H9 (cell line): ENCODE results near the gene MICU1. TPM values are rescaled to one million over a fixed set of nuclear protein-coding genes. Genes with fewer than 3 reads are reported as not detected.

ENCODE experiments used
- DNase-seq: peaks from one replicate; pipeline ENCODE4 v3.0.0-alpha.2; 2017
- H2AFZ ChIP-seq: one replicate; pipeline ENCODE4 v1.6.1; 2013; ENCODE audit warnings: mild to moderate bottlenecking, low read length, control low read depth, moderate library complexity
- H2AK5ac ChIP-seq: 2 replicates; pipeline ENCODE4 v1.6.1; 2013; ENCODE audit warnings: low read length, control low read depth, mixed read lengths; ENCODE audit not compliant: insufficient read length
- H2BK120ac ChIP-seq: one replicate; pipeline ENCODE4 v1.6.1; 2013; ENCODE audit warnings: low read depth, mild to moderate bottlenecking, low read length, control low read depth, inconsistent platforms; ENCODE audit not compliant: poor library complexity, severe bottlenecking
- H2BK12ac ChIP-seq: 2 replicates; pipeline ENCODE4 v1.6.1; 2013; ENCODE audit warnings: low read length, control low read depth, mixed read lengths, low read depth; ENCODE audit not compliant: insufficient read length
- H2BK15ac ChIP-seq: 2 replicates; pipeline ENCODE4 v1.6.1; 2013; ENCODE audit warnings: low read depth, low read length, control low read depth
- H2BK20ac ChIP-seq: one replicate; pipeline ENCODE4 v1.6.1; 2013; ENCODE audit warnings: low read depth, mild to moderate bottlenecking, low read length, control low read depth, inconsistent platforms; ENCODE audit not compliant: poor library complexity, severe bottlenecking
- H2BK5ac ChIP-seq: 2 replicates; pipeline ENCODE4 v1.6.1; 2013; ENCODE audit warnings: low read length, control low read depth, mixed read lengths; ENCODE audit not compliant: insufficient read length
- H3K14ac ChIP-seq: 2 replicates; pipeline ENCODE4 v1.6.1; 2013; ENCODE audit warnings: low read length, control low read depth; ENCODE audit not compliant: insufficient read depth
- H3K18ac ChIP-seq: 2 replicates; pipeline ENCODE4 v1.6.1; 2013; ENCODE audit warnings: low read depth, mild to moderate bottlenecking, mixed read lengths, low read length, control low read depth; ENCODE audit not compliant: insufficient read length
- H3K23ac ChIP-seq: 2 replicates; pipeline ENCODE4 v1.6.1; 2013; ENCODE audit warnings: low read length, control low read depth, mixed read lengths, low read depth; ENCODE audit not compliant: insufficient read length
- H3K23me2 ChIP-seq: 2 replicates; pipeline ENCODE4 v1.6.1; 2013; ENCODE audit warnings: low read depth, mild to moderate bottlenecking, mixed read lengths, low read length, control low read depth; ENCODE audit not compliant: insufficient read length, poor library complexity, severe bottlenecking
- H3K27ac ChIP-seq: 2 replicates; pipeline ENCODE4 v1.5.1; 2013; ENCODE audit warnings: low read length, control low read depth, mixed read lengths, low read depth; ENCODE audit not compliant: insufficient read length
- H3K27me3 ChIP-seq: 2 replicates; pipeline ENCODE4 v1.6.1; 2013; ENCODE audit warnings: low read length, control low read depth, inconsistent platforms; ENCODE audit not compliant: insufficient read depth
- H3K4ac ChIP-seq: 2 replicates; pipeline ENCODE4 v1.6.1; 2013; ENCODE audit warnings: low read depth, mild to moderate bottlenecking, control low read depth, inconsistent platforms, low read length, moderate library complexity
- H3K4me1 ChIP-seq: 2 replicates; pipeline ENCODE4 v1.6.1; 2013; ENCODE audit warnings: low read length, control low read depth, inconsistent platforms; ENCODE audit not compliant: insufficient read depth
- H3K4me2 ChIP-seq: 2 replicates; pipeline ENCODE4 v1.6.1; 2013; ENCODE audit warnings: low read length, control low read depth, mixed read lengths; ENCODE audit not compliant: insufficient read length, insufficient read depth
- H3K56ac ChIP-seq: 2 replicates; pipeline ENCODE4 v1.6.1; 2013; ENCODE audit warnings: low read depth, mild to moderate bottlenecking, mixed read lengths, low read length, control low read depth; ENCODE audit not compliant: insufficient read length
- H3K79me1 ChIP-seq: 2 replicates; pipeline ENCODE4 v1.6.1; 2013; ENCODE audit warnings: low read depth, mild to moderate bottlenecking, moderate library complexity, low read length, control low read depth, inconsistent platforms; ENCODE audit not compliant: insufficient read depth, poor library complexity, severe bottlenecking
- H3K79me2 ChIP-seq: 2 replicates; pipeline ENCODE4 v1.6.1; 2013; ENCODE audit warnings: low read length, control low read depth, inconsistent platforms; ENCODE audit not compliant: insufficient read depth
- H3K9ac ChIP-seq: 2 replicates; pipeline ENCODE4 v1.6.1; 2013; ENCODE audit warnings: low read length, control low read depth, mixed read lengths; ENCODE audit not compliant: insufficient read length; ENCODE audit errors: extremely low read depth
- H3K9me3 ChIP-seq: one replicate; pipeline ENCODE4 v1.6.1; 2013; ENCODE audit warnings: low read depth, low read length, inconsistent platforms; ENCODE audit not compliant: control insufficient read depth
- H3T11ph ChIP-seq: one replicate; pipeline ENCODE4 v1.6.1; 2013; ENCODE audit warnings: mild to moderate bottlenecking, low read length, control low read depth, inconsistent platforms
- H4K20me1 ChIP-seq: one replicate; pipeline ENCODE4 v1.6.1; 2013; ENCODE audit not compliant: control insufficient read depth, insufficient read length, insufficient read depth
- H4K5ac ChIP-seq: 2 replicates; pipeline ENCODE4 v1.6.1; 2013; ENCODE audit warnings: low read depth, mild to moderate bottlenecking, mixed read lengths, low read length, control low read depth; ENCODE audit not compliant: insufficient read length
- H4K8ac ChIP-seq: replicated peaks from 2 replicates; pipeline ENCODE4 v1.6.1; 2013; ENCODE audit warnings: low read length, control low read depth, mixed read lengths, low read depth; ENCODE audit not compliant: insufficient read length
- H4K91ac ChIP-seq: 2 replicates; pipeline ENCODE4 v1.6.1; 2013; ENCODE audit warnings: low read depth, mild to moderate bottlenecking, moderate library complexity, mixed read lengths, low read length, control low read depth; ENCODE audit not compliant: insufficient read length
- H3K27ac Mint-ChIP-seq, 3 experiments: 2 replicates in 2 of 3; 3 replicates in 1 of 3; pipeline ENCODE4 v1.8.0; 2020 to 2021; ENCODE audit warnings: mixed read lengths in 3 of 3, mild to moderate bottlenecking in 1 of 3, moderate library complexity in 1 of 3
- H3K27me3 Mint-ChIP-seq: 2 replicates; pipeline ENCODE4 v1.8.0; 2021; ENCODE audit warnings: low read depth, mild to moderate bottlenecking, moderate library complexity, mixed read lengths
- H3K36me3 Mint-ChIP-seq, 3 experiments: 2 replicates in 2 of 3; 3 replicates in 1 of 3; pipeline ENCODE4 v1.8.0; 2020 to 2021; ENCODE audit warnings: low read depth in 3 of 3, mixed read lengths in 3 of 3; ENCODE audit not compliant: insufficient read depth in 1 of 3
- H3K4me1 Mint-ChIP-seq, 2 experiments: 2 replicates each; pipeline ENCODE4 v1.8.0; 2020; ENCODE audit warnings: mixed read lengths in 2 of 2
- H3K4me3 Mint-ChIP-seq, 2 experiments: 2 replicates in 1 of 2; 3 replicates in 1 of 2; pipeline ENCODE4 v1.8.0; 2020 to 2021; ENCODE audit warnings: mild to moderate bottlenecking in 2 of 2, mixed read lengths in 2 of 2, moderate library complexity in 1 of 2
- H3K9me3 Mint-ChIP-seq, 2 experiments: 2 replicates in 1 of 2; 3 replicates in 1 of 2; pipeline ENCODE4 v1.8.0; 2020; ENCODE audit warnings: mild to moderate bottlenecking in 2 of 2, mixed read lengths in 2 of 2, moderate library complexity in 1 of 2
- WGBS: extraction: QIAGEN DNeasy Blood & Tissue Kit; methylation state at CpG from one replicate; pipeline ENCODE4 v1.1.7; 2013; ENCODE audit warnings: missing lambda C conversion rate, low lambda C conversion rate, mixed read lengths; ENCODE audit not compliant: insufficient read length; ENCODE audit errors: extremely low coverage; 5-methylcytosine and 5-hydroxymethylcytosine counted together
- total RNA-seq: library from RNA; stranded (reverse); gene quantifications from 2 replicates; pipeline ENCODE4 v1.2.1, GENCODE V29; 2021
- TF ChIP-seq, protein P1 (sequence below): fragments of 200-600 bp; sonication (generic); conservative IDR thresholded peaks from 3 replicates; pipeline ENCODE4 v1.8.0; 2021; ENCODE audit warnings: antibody characterized with exemption, mild to moderate bottlenecking

MICU1 gene
- total RNA-seq, 1 experiment from 2014 or later = 33.2 TPM

DNA sequence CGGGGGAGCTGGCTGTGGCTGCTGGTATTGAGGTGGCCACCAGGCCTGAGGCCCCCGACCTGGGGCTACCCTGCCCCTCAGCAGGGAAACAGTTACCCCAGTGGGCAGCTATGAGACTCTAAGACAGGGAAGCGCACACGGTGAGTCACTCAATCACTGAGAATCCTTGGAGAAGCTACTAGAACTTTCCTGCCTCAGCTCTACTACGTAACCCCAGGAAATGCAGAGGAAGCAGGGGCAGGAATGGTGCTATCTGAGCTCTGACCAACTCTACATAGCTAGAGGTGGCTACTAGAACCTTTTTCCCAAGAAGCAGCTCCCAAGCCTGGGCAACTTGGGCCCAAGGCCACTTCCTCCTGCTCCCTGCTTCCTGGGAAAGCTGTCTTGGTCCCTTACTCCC lies 283.0 kb downstream of the MICU1 start:
- Mint-ChIP-seq H3K36me3 (peaks cover 7 to 40% (median 13%) of the 10 kb centered on the region in 3 experiments), H3K27me3 (no peaks in the 10 kb centered on the region), H3K4me1 (no peaks in the 10 kb centered on the region), H3K4me3 (no peak overlapping the region), H3K9me3 (no peaks in the 10 kb centered on the region), H3K27ac (peak overlapping the region in 1 of 3 experiments; percentile 93; a peak in 2 of 7 replicates)
- Histone ChIP-seq H3T11ph (no peak overlapping the region), H3K4me1 (no peaks in the 10 kb centered on the region), H4K8ac (no peak overlapping the region), H2AK5ac (no peak overlapping the region), H4K20me1 (no peaks in the 10 kb centered on the region), H2BK12ac (no peak overlapping the region), H3K79me2 (no peaks in the 10 kb centered on the region), H3K79me1 (no peaks in the 10 kb centered on the region), H4K91ac (no peak overlapping the region), H3K14ac (no peak overlapping the region), H3K4ac (no peak overlapping the region), H2BK5ac (no peak overlapping the region), H3K4me2 (no peak overlapping the region), H2BK20ac (no peak overlapping the region), H2BK15ac (no peak overlapping the region), H3K27me3 (no peaks in the 10 kb centered on the region), H3K23me2 (no peaks in the 10 kb centered on the region), H3K9me3 (no peaks in the 10 kb centered on the region), H3K27ac (no peak overlapping the region), H2AFZ (no peak overlapping the region), H3K56ac (no peak overlapping the region), H3K9ac (no peak overlapping the region), H3K18ac (no peak overlapping the region), H3K23ac (no peak overlapping the region), H4K5ac (no peak overlapping the region), H2BK120ac (no peak overlapping the region)
- DNase-seq = no peak
- TF ChIP-seq, protein P1, sequence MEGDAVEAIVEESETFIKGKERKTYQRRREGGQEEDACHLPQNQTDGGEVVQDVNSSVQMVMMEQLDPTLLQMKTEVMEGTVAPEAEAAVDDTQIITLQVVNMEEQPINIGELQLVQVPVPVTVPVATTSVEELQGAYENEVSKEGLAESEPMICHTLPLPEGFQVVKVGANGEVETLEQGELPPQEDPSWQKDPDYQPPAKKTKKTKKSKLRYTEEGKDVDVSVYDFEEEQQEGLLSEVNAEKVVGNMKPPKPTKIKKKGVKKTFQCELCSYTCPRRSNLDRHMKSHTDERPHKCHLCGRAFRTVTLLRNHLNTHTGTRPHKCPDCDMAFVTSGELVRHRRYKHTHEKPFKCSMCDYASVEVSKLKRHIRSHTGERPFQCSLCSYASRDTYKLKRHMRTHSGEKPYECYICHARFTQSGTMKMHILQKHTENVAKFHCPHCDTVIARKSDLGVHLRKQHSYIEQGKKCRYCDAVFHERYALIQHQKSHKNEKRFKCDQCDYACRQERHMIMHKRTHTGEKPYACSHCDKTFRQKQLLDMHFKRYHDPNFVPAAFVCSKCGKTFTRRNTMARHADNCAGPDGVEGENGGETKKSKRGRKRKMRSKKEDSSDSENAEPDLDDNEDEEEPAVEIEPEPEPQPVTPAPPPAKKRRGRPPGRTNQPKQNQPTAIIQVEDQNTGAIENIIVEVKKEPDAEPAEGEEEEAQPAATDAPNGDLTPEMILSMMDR = no peak
- no CpG with 5 or more reads among the region's 5 CpGs for WGBS
